Ovary (tissue), 10 donors: Measurements from ENCODE around the gene NBPF11. TPM values are rescaled to one million over a fixed set of nuclear protein-coding genes. Genes with fewer than 3 reads are reported as not detected.
"Not testable (repeated sequence)": the region's sequence is repeated elsewhere in the genome, so short reads cannot be mapped to it uniquely, and the experiment has no call there.

Experiments
- DNase-seq, 5 donors: peaks; one replicate each; pipeline ENCODE4 v3.0.0-alpha.2; 2019 to 2020
- H3K27ac ChIP-seq, 2 donors: fragments of 200-600 bp; one replicate each; pipeline versions ENCODE4 v1.5.1 to v1.8.0; 2019 to 2022
- H3K27me3 ChIP-seq: fragments of 200-600 bp; one replicate; pipeline ENCODE4 v1.8.0; 2022
- H3K36me3 ChIP-seq: fragments of 200-600 bp; sonication (generic); one replicate; pipeline ENCODE4 v1.5.1; 2019
- H3K4me1 ChIP-seq: one replicate; pipeline ENCODE4 v1.8.1; 2013; ENCODE audit warnings: mild to moderate bottlenecking, moderate library complexity; ENCODE audit not compliant: insufficient read depth
- H3K4me3 ChIP-seq: fragments of 200-600 bp; sonication (generic); one replicate; pipeline ENCODE4 v1.5.1; 2017
- H3K9me3 ChIP-seq, 2 donors: fragments of 200-600 bp in 1 of 2; sonication (generic) in 1 of 2; one replicate each; pipeline versions ENCODE4 v1.5.1 to v1.8.1; 2013 to 2019; ENCODE audit warnings: mild to moderate bottlenecking in 1 of 2, moderate library complexity in 1 of 2
- WGBS, 3 donors: extraction: QIAGEN DNeasy Blood & Tissue Kit in 1 of 3; methylation state at CpG; one replicate each; pipeline versions ENCODE4 v1.1.5 to v1.1.7; 2013 to 2017; 5-methylcytosine and 5-hydroxymethylcytosine counted together
- intact Hi-C, 4 donors: fragments of 100-400 bp; cut with DNase I; formaldehyde crosslinking; loops; one replicate each; pipeline versions ENCODE4 v1.11.0 to v1.15.1; 2022 to 2023
- long read RNA-seq, 3 donors: library from polyadenylated mRNA in 2 of 3; unstranded in 2 of 3; transcript quantifications; one replicate each; pipeline ENCODE4 v2.0.0 and lab custom pipeline, GENCODE V29; 2021 to 2026
- polyA plus RNA-seq, 2 donors: library from polyadenylated mRNA; stranded (reverse); fragments of 200-250 nt in 1 of 2; fragments of 350-450 nt in 1 of 2; fragmentation: Illumina TruSeq in 1 of 2; extraction: RNeasy Lipid Tissue Mini Kit (QIAGEN cat#74804) in 1 of 2; gene quantifications; one replicate each; pipeline ENCODE4 v1.2.3, GENCODE V29; 2013 to 2014
- total RNA-seq, 7 donors: library from RNA; depleted of rRNA in 2 of 7; stranded (reverse); fragments of >200 nt in 2 of 7; fragmentation: NEBNext Ultra II Directional in 3 of 7; extraction: Animal tissue kit (Norgen Biotek cat#: 25700) in 3 of 7; gene quantifications; one replicate each; pipeline versions ENCODE4 v1.1.0 to v1.2.4, GENCODE V29; 2016 to 2023
- donor health status: DM: no; HTN: no; CAD: no; lungs with moderate emphysema.
- donor health status: DM: no; HTN: no; CAD: no.
- donor health status: Bipolar disorder and iron deficiency.
- donor health status: DM: yes; HTN: yes; CAD: no.
- donor health status: DM: no; HTN: no; CAD: no.
- donor health status: DM: yes; HTN: yes; CAD: no.

Gene NBPF11
- total RNA-seq (10 to 100 TPM in 4 of 7 donors, 1 to 10 TPM in 3; 7.1 to 16.3 (median 11.7) TPM), polyA plus RNA-seq (10 to 100 TPM in 1 of 2 donors, 1 to 10 TPM in 1; 10.0 to 13.5 TPM)
- long read RNA-seq, donor 1, partial matches to known transcripts = 2 of 11 reads
- long read RNA-seq, donor 1, other reads (novel, unspliced or antisense) = 9 of 11 reads
- long read RNA-seq, donor 2 = 0 reads
- long read RNA-seq, donor 3, partial matches to known transcripts = 0 of 17 reads
- long read RNA-seq, donor 3, other reads (novel, unspliced or antisense) = 17 of 17 reads

DNA sequence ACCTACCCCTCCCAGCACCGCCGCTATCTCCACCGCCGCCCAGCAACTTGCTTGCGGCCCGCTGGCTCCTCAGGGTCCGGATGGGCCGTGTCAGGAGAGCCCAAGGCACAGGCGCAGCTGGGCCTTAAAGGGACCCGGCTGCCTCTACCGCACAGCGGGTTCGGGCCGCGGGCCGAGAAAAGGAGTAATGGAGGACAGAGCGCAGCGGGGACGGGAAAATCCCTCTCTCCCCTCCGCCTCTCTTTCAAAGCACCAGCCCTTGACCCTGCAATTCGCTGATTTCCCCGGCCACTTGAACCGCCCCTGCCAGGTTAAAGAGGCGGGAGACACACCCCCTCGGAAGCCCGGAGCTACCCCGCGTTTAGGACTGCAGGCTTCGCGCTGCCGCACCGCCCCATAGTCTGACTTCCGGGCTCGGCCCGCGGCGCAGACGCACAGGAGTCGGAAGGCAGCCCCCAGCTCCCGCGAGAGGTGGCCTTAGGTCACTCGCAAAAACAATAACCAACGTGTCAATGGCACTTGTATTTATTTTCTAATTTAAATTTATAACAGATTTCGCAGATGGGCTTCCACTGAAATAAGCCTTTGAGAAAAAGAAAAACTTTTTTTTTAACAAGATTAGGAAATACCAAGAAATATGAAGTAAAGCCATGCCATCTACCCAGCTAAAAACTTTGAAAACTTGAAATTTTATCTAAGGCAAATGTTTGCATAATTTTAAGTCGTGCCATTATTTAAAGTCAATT is at the start of gene NBPF11:
NBPF11 (minus strand) TSS at position 371 of the 746 bp plus-strand sequence. CDS start 25,278 bp downstream, outside the sequence.
- H3K27me3 ChIP-seq, H3K9me3 ChIP-seq, intact Hi-C loops, H3K36me3 ChIP-seq, H3K4me1 ChIP-seq: not testable (repeated sequence)
- 0 to 1% (median 1%) methylated on average over 45 of the region's 45 CpGs for WGBS, 3 donors
- DNase-seq = peak; percentile 60 to 85 (median 71)
- Histone ChIP-seq H3K4me3 (peak within 1 kb of the TSS; percentile 67), H3K27ac (peak within 1 kb of the TSS; percentile 41 to 74)

DNA sequence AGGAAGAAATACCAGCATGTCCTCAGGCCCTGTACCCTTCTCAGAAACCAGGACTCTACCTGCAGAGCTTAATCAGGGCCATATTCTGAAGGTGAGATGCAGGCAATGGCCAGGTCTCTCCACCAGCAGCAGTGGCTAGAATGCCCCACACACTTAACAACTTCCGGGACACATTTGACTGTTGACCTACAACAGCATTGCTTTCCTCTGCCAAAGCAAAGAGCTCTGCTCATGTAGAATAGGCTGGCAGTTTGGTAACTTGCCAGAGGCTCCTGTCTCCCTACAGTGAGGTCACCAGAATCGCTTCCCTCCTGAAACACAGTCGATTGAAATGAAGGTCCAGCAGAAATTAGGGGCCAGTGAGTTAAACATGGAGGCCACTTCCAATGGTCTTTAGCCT is 45.3 kb upstream of the NBPF11 start:
- intact Hi-C loops, DNase-seq, H3K9me3 ChIP-seq, H3K27ac ChIP-seq, H3K36me3 ChIP-seq, H3K4me1 ChIP-seq, H3K27me3 ChIP-seq, H3K4me3 ChIP-seq: not testable (repeated sequence)
- WGBS, 3 donors = no CpG with 5 or more reads among the region's 3 CpGs

DNA sequence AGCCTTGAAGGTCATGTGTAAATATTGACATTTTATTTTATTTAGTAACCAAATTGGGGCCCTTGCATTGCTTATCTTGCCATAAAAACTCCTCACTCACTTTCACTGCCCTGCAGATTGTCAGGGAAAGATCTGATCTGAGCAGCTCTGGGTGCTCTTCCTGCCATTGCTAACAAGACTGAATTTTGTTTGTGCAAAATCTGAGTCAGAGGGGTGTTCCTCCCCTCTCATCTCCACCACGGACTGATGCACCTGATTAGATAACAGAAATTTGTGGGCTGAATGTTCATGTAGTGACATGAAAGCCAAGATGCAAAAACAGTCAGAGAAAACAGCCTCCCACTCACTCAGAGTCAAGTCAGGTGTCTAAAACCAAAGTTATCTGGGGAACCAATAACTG is 44.9 kb upstream of the NBPF11 start:
- H3K4me3 ChIP-seq, H3K27ac ChIP-seq, H3K4me1 ChIP-seq, H3K9me3 ChIP-seq, DNase-seq, H3K27me3 ChIP-seq, intact Hi-C loops, H3K36me3 ChIP-seq: not testable (repeated sequence)
- WGBS, 3 donors = no CpG with 5 or more reads among the region's 1 CpG

- intact Hi-C loops, H3K36me3 ChIP-seq, H3K4me1 ChIP-seq, H3K27me3 ChIP-seq, DNase-seq, H3K9me3 ChIP-seq, H3K4me3 ChIP-seq, H3K27ac ChIP-seq: not testable (repeated sequence)
- 78 to 84% (median 81%) methylated on average over 1 of the region's 2 CpGs for WGBS, 3 donors
Measured at GRCh38 chr1:148195115-148195514, 43.0 kb upstream of the NBPF11 start.

GRCh38 chr1:148188768-148189167 is 36.7 kb upstream of the NBPF11 start:
- H3K4me3 ChIP-seq, H3K27me3 ChIP-seq, intact Hi-C loops, H3K4me1 ChIP-seq, H3K9me3 ChIP-seq, DNase-seq, H3K27ac ChIP-seq, H3K36me3 ChIP-seq: not testable (repeated sequence)

DNA sequence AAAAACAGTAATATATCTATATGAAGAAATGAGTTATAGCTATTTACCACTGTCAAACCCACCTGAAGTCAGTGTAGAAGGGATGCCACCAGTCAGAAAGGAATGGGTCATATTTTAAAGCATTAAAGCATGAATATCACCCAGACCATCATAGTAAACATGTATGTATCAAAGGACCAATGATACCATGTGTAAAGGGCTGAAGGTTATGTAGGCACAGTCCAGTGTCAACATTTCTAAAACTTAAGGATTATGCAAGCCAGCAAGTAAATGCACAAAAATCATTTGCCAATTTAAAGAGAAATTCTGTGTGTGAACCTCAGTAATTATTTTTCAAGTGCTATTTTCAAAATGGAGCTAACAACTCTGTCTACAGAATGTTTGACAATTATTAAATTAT is 26.6 kb upstream of the NBPF11 start:
- H3K27ac ChIP-seq, H3K36me3 ChIP-seq, H3K4me1 ChIP-seq, intact Hi-C loops, H3K9me3 ChIP-seq, DNase-seq, H3K4me3 ChIP-seq, H3K27me3 ChIP-seq: not testable (repeated sequence)

DNA sequence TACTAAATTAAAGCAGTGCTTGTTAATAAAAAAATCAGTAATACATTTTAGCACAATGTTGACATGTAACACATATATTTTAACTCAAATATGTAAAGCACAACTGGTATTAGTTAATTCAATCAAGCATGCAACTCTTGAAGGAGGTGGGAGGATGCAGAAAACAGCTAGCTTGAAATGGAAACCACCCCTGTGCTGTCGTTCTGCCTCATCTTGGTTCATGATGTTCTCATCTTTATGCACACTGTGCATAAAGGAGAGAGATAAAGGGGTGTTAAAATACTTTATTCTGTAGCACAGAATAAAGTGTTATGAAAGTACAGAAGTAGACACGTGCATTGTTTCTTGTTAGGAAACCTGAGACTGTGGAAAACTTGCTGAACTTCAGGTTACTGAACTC is 23.3 kb upstream of the NBPF11 start:
- H3K4me3 ChIP-seq, H3K4me1 ChIP-seq, H3K9me3 ChIP-seq, H3K27me3 ChIP-seq, intact Hi-C loops, H3K36me3 ChIP-seq, H3K27ac ChIP-seq, DNase-seq: not testable (repeated sequence)
- WGBS, 3 donors = 37 to 67% (median 54%) methylated on average over 2 of the region's 2 CpGs

GRCh38 chr1:148171995-148172394 is 19.9 kb upstream of the NBPF11 start:
- H3K9me3 ChIP-seq, H3K4me1 ChIP-seq: not testable (repeated sequence)

More at GRCh38 chr1:148171995-148172394, 19.9 kb upstream of the NBPF11 start:
- H3K27ac ChIP-seq, H3K4me3 ChIP-seq, intact Hi-C loops, H3K27me3 ChIP-seq, DNase-seq, H3K36me3 ChIP-seq: not testable (repeated sequence)
